GM21723 (cell line): ENCODE measurements around the gene CAPN13.

Experiments
- ATAC-seq: cut with Tn5 transposase; IDR thresholded peaks from one replicate; pipeline ENCODE4 v1.9.1; 2021; ENCODE audit warnings: mild to moderate bottlenecking, moderate library complexity; ENCODE audit not compliant: unreplicated experiment

CAPN13 gene

GRCh38 chr2:30786923-30787685, 20.1 kb downstream of the CAPN13 start:
- no peak for ATAC-seq

- no peak for ATAC-seq
These were observed 22.6 kb downstream of the CAPN13 start for GRCh38 chr2:30784682-30785081.

DNA sequence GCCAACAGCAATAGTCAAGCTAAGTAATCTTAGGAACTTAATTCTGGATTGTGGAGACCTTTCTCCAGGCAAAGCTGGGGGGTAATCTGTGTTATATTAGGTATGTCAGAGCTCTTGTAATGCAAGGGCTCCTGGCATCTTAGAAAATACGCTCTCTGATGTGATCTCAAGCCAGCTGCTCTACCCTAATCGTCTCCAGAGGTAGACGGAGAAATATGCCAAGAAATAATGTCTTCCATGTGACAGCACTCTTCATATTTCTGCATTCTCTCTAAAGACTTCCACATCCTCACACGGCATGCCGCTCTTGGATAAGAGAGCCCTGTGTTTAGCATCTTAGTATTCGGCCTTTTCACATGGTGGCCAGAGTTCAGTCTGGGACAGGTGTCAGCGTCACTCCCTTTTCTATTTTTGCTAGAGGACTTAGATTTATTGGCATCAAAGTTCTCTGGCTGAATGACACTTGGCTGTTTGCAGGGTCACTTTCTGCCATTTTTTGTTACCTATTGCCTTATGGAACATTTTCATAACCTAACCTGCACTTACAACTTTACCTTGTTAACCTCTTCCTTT, 25.2 kb downstream of the CAPN13 start:
- ATAC-seq, result no peak

DNA sequence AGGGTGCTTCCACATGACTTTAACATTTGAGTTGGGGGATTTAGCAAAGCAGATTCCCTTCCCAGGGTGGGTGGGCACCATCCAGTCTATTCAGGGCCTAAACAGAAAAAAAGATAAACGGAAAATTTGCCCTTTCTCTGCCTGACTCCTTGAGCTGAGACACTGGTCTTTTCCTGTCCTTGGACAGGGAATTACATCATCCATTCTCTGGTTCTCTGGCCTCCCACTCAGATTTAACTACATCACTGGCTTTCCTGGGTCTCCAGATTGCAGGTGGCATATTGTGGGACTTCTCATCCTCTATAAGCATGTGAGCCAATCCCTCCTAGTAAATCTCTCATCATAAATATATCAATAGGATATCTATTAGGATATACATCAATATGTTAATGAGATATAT, 25.8 kb downstream of the CAPN13 start:
- ATAC-seq, result no peak

GRCh38 chr2:30780776-30781330, 26.4 kb downstream of the CAPN13 start:
- no peak for ATAC-seq

GRCh38 chr2:30778611-30779010, 28.6 kb downstream of the CAPN13 start:
- no peak for ATAC-seq

- no peak for ATAC-seq
These were observed 29.4 kb downstream of the CAPN13 start for GRCh38 chr2:30777661-30778505.

DNA sequence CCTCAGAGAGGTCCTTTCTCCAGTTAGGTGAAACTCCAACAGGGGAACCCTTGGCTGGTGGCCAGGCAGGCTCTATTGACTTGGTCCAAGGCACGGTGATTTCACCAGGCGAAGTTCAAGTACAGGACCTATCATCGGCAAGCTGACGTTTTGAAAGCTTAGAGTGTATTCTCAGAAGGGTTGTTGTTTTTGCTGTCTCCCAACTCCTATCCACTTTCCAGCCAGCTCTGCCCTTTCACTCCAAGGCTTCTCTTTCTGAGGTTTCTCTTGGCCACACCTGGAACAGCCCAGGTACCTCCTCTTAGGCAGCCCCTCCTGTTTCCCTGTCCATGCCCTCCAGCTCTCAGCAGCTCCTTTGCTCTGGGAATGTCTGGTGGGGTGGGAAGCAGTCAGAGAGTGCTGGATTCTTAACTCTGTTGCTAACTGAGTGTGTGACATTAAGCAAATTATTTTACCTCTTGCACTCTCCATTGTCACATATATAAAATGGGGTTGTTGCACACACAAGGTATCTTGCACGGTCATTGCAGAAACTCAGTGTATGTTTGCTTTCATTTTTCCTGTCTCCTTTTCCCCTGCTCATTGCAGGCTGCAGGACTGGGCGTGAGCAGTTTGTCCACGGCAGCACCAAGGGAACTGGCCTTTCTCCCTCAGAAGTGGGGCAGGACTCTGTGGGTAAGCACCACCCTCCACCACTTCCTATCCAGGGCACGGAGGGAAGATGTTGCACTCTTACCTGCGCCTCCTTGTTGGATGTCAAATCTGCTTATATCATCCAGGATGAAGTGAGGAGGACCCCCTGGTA, 30.2 kb downstream of the CAPN13 start:
- ATAC-seq, result no peak

DNA sequence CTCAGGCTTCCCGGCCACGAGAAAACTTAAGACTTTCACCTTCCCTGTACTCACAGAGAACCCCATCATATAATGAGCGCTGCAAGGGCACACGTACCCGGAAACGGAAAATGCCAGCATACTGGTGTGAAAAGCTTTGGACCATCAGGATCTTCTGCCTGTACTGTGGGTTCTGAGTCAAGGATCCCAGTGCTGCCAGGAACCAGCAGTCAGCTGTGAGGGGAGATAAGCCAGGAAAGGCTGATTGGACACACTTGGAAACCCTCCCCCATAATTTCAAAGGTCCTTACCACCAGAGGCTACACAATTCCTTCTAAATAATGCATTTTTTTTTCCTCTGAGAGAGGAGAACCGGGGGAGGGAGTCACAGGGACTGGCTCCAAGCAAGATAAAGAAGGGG, 31.4 kb downstream of the CAPN13 start:
- no peak for ATAC-seq

DNA sequence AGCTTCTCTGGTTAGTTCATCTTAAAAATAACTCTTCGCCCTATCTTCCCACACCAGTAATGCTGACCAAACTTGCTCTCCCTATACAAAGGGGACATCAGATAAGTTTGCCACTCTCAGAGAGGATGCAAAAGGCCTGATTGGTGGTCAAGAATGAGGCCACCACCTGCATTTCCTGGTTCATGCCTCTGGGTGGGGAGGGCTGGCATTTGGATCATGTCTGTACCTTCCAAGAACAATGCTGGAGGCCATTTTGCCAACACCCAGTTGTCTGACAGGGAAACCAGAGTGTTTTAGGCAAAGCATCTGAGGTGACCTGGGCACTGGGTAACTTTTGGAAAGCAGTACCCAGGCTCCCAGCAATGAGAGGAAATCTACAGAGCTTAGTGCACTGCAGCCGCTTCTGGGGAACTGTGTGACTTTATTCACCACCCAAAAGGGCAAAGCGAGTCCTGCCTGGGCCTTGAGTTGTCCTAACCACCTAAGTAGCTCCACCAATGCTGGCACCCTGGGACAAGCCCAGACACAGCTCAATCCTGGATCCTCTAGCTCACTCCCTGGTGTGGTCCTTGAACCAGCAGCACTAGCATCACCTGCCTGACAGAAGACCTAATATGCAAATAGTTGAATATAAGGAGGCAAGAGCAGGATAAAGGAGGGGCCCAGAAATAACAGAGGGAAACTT, 35.1 kb downstream of the CAPN13 start:
- no peak for ATAC-seq

GRCh38 chr2:30770816-30771576, 36.2 kb downstream of the CAPN13 start:
- ATAC-seq, result no peak

DNA sequence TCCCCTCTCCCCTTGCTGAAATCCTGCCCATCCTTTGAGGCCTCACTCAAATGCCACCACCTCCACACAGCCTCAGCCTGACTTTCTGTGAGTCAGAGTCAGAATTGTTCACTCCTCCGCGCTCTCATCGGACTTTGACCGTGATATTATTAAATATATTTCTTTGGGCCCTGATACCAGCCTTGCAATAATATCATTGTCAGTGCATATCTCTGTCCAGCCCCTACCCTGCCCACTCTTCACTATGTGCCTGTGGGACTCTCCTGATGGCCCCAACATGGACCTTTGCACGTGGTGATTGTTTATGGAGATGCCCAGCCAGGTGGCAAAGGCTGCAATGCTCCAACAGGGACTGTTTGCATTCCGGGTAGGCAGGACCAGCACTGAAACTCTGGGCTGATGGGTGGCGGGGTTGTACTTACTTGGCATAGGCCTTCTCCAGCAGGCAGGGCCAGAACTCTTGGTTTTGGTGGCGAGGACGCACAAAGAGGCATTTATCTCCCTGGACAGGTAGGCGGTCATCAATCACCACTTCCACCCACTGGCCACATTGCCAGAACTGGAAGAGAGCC, 37.3 kb downstream of the CAPN13 start:
- ATAC-seq, result no peak

- no peak for ATAC-seq
These were observed 37.8 kb downstream of the CAPN13 start for GRCh38 chr2:30769481-30769780.

GRCh38 chr2:30768708-30769480, 38.4 kb downstream of the CAPN13 start:
- no peak for ATAC-seq

- ATAC-seq, result no peak
These were observed 39.1 kb downstream of the CAPN13 start for GRCh38 chr2:30768036-30768686.

DNA sequence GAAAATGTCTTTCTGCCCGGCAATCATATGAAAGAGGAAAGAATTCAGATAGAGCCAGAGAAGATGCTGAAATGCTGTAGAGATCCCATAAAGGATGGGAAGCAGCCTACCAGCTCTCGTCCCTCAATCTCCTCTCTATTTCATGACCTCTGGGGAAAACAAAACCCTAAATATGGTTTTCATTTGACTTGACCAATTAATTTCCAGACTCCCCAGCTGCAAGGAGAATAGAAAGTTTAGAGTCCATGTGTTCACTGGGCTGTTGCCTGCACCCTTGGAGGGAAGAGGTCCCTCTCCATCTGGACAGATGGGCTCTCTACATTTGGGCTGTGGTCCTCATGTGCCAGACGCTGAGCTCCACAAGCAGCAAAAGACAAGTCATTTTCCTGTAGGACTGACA, 40.6 kb downstream of the CAPN13 start:
- ATAC-seq, result no peak

GRCh38 chr2:30765876-30766470, 41.3 kb downstream of the CAPN13 start:
- no peak for ATAC-seq

DNA sequence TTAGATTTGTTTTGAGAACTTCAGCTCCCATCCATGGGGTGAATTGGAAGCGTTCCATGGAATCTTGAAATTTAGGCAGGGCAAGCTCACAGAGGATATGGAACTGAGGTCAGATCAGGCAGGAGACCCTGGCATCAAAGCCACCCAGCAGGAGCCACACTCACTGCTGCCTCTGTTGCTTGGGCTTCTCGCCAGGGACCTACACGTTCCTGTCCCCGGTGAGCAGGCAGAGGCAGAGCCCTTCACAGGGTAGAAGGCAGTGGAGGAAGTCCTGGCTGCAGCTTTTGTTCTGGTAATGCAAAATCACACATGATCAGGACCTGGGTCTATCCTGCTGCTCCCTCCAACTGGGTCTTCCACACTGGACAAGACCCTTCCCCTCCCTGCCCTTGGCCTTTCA, 42.1 kb downstream of the CAPN13 start:
- ATAC-seq, result no peak
